Fibroblast of upper back skin (primary cell): ENCODE data around the gene MED13L.

Experiments
- DNase-seq: peaks from one replicate; pipeline ENCODE4 v3.0.0-alpha.2; 2013

The MED13L gene

DNA sequence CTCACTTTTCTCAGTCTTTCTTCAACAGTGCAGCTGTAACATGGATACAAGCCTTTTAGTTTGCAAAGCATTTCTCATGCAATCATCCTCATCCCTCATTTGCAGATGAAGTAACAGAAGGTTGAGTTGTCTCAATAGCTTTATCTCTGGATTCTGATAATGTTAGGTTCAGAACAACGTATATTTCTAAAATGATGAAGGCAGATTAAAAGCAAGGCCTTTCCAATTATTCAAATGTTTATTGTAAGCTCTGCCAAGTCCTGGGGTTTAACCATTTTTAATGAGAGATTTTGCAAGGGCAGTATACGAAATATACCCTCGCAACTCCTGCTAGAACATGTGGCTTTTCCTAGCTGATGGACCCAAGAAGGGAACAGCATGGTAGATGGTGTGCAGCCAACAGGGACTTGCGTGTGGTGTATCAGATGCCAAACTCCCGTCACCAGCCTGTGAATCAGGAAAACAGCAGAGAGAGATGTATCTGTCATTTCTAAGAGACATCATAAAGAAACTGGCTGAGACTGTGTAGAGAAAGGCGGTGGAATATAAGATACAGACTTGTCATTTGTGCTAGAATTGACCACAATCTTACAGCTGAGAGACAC lies 319.7 kb downstream of the MED13L start:
- no peak for DNase-seq

DNA sequence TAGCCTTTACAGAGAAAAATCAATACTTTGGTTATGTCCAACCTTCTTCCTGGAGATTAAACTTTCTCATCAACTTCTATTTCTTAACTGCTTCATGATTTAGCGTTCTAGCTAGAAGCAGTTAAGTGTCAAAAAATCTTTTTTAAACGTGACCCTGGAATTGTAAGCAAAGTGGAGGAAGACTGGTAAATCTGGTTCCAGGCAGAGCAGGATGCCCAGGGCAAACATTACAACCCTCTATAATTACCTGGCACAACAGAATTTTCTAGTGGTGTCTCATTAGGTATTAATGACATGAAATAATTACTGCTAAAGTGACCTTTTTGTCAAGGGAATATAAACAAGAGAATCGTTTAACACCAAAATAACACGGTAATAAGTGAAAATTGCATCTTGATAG lies 320.8 kb downstream of the MED13L start:
- no peak for DNase-seq

DNA sequence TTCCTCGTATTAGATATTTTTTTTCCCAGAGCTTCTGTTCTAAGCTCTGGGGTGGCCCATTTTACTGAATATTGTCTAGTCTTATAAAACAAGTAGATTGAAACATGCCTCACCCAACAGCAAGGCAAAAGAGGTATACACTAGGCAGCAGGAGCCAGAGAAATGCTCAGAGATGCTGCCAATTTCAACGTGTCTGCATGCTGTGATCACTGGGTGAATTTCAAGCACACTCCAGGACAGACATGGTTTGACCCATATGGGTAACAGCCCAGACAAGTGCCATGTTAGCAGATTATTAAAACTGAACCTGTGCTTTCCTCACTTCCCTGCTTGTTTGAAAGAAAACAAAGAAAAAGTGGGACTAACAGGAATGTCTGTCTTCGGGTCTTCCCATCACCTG lies 321.3 kb downstream of the MED13L start:
- DNase-seq, result no peak

DNA sequence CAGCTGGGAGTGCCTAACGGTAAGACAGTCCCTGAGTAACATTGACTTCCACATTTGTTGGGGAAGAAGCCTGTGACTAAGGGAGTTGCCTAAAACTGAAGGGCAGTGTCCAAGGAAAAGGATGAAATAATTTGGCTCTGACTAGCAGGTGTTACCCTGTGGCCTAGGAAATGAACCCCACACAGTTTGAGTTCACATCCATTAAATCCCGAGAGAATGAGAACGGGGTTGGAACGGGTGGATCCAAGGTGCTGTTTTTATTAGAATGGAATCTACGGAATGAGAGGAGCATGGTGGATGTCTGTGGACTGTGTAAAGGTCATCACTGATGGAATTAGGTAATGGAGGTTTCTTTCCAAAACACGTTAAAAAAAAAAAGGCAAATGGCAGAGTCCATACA lies 324.0 kb downstream of the MED13L start:
- no peak for DNase-seq

DNA sequence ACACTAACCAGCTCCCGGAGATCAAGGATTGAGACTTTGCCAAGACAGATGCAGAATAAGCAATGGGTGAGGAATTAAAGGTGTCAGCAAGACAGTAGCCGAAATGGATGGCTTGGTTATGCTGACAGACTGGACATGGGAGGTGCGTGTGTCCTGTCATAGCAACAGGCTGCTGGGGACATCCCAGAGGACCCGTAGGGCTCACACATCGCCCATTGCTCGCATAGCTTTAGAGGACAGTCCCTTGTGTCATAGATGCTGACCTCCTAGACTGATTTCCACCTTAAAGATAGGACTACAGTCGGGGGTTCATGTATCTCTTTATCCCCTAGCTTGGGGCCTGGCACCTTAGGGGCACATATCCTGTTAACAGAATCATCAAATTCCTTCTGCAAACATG lies 324.5 kb downstream of the MED13L start:
- no peak for DNase-seq

DNA sequence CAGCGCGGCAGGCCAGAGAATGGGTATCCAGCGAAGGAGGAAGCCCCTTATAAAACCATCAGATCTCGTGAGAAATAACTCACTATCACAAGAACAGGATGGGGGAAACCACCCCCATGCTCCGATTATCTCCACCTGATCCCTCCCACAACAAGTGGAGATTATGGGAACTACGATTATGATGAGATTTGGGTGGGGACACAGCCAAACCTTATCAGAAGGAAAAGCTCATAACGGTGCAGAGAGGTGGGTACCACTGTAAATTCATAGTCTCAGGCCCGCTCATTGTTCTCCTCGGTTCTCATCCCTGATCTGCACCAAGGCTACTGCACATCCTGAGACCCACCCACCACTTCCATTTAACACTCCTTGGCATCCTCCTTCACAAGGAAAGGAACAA lies 326.5 kb downstream of the MED13L start:
- no peak for DNase-seq

DNA sequence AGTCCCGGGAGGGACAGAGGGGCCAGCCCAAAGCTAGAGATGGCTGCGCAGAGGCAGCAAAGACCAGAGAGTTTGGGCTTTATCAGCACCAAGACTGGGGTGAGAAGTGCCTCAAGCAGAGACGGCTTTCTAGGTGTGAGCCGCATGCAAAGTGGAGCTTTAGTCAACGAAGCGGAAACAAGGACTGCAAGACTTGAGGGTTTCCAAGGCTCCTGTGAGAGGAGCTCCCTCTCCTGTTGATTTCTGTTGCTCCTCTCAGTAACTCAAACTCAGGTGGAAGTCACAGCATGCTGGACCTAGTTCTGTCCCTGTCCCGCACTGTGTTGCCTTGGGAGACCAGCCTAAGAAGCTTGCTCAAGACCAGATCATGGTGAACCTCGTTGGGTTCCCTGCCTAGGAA lies 327.8 kb downstream of the MED13L start:
- DNase-seq, result no peak

DNA sequence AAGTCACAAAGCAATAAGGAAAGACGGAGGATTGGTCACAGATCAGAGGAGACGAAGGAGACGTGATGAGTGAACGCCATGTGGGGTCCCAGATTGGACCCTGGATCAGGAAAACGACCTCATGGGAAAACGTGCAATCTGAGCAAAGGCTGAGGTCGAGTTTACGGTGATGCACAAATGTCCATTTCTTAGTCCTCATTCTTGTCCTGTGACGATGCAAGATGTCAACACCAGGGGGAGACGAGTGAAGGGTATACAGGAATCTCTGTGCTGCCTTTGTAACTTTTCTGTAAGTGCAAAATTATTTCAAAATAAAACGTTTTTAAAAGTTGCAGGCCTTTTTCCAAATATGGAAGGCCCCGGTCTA lies 329.8 kb downstream of the MED13L start:
- no peak for DNase-seq

DNA sequence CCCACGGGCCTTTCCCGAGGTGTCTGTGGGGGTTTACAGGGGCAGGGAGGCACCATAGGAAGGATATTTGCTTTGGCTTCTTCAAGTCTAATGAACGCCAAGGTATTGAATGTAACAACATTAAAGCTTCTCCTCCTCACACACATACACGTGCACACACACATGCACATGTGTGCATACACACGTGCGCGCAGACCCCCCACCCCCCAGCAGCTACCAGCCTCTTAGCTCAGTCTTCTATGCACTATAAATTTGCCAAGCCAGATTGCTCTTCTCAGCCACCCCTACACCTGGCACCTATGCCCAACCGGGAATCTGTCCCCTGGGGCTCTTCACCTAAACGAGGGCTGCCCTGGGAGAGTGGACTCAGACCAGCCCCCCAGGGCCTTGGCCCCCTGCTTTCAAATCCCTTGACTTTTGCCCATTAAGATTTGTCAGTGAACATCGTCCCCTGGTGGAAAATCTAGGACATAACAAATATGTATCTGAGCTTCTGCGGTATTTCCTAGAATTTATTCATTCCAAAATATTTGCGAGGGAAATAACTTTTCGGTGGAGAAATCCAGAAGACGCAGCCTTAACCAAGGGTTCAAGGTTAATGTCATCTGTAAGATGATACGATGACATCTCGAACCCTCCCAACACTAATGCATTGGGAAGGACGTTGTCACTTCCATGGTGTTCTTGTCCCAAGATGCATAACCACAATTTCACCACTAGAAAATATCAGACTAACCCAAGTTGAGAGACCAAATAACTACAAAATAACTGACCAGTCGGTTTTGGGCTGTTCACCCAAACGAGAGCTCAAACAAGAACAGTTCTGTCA lies 330.4 kb downstream of the MED13L start:
- DNase-seq, result no peak

DNA sequence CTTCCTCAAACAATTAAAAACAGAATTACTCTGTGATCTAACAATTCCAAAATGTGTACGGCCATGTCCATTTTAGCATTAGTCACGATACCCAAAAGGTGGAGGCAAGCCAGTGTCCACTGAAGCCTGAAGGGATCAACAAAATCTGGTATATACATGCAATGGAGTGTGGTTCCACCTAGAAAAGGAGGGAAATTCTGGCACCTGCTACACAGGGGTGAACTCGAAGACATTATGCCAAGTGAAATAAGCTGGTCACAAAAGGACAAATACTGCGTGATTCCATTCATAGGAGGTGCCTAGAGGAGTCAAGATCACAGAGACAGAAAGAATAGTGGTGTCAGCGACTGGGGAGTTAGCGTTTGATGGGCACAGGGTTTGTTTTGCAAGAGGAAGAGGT lies 331.4 kb downstream of the MED13L start:
- DNase-seq, result no peak

DNA sequence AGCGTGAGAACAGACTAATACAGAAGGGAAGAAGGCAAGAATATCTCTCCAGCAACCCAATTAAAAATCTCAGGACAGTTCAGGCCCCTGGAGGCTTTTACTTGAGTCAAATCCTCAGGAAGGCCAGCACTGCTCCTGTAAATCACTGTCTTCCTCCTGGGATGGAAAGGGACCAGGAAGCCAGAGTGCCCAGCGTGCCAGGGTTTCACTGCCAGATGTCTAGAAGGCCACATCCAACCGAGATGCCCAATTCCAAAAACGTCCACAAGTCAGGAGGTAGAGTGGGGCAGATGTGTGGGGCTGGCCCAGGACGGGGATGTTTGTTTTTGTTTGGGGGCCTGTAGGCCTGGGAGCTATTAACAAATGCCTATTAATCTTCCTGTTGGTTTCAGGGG lies 332.0 kb downstream of the MED13L start:
- no peak for DNase-seq

DNA sequence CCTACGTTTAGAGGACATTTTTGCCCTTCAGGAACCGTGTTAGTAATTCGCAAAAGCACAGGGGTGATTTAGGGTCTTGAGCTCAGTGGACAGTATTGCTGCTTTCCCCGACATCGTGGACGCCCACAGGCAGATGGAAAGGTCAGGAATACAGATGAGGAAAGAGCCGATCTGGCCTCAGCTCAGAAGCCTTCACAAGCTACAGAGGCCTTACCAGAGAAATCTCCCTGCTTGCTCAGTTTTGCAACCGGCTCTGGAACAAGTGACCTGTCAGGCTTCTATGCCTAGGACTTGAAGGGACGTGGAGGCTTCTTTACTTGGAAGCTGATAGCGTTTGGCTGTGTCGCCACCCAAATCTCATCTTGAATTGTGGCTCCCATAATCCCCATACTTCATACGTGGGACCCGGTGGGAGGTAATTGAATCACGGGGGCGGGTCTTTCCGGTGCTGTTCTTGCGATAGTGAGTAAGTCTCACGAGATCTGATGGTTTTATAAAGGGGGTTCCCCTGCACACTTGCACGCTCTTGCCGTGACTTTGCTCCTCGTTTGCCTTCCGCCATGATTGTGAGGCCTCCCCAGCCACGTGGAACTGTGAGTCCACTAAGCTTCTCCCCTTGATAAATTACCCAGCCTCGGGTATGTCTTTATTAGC lies 332.5 kb downstream of the MED13L start:
- DNase-seq, result no peak

DNA sequence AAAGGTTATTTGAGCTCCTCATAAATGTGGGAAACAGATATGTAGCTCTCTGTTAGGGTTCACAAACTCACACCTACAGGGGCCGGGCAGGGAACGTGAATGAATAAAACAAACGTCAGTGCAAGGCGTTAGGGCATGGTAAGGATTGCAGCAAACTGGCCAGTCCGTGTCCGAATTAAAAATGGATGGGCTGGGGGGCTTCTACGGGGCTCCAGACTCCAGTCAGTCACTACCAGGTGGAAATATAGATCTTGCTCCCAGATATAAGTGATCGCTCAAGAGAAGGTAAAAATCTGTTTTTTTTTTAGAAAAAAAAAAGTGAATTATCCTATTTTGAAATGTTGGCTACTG lies 333.1 kb downstream of the MED13L start:
- no peak for DNase-seq

DNA sequence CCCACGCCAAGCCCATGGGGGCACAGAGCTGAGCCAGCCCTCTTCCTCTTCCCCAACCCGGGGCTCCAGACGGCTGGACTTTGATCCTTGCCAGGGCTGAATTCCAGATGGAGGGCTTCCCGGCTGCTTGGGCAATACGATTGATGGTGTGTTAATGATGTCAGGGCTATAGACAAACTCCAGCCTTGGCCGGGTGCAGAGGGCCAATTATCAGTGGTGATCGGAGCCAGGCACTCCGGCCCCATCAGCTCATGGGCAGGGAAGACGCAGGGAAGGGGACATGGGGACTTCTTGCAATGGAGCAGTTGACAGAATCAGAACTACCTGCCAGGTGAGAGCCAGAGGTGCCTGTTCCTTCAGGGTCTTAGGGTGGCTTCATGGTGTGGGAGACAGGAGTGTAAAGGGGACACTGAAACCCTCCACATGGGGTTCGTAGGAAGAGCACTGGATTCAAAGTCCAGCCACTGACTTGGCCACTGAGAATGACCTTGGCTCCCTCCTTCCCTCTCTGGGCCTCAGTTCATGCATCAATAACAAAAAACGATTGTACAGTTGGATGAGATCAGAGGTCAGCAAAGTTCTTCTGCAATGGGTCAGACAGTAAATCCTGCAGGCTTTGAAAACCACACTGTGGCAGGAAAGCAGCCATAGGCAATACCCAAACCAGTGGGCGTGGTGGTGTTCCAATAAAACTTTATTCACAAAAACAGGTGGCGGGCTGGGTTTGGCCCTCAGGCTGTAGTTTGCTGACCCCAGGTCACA lies 333.7 kb downstream of the MED13L start:
- no peak for DNase-seq

DNA sequence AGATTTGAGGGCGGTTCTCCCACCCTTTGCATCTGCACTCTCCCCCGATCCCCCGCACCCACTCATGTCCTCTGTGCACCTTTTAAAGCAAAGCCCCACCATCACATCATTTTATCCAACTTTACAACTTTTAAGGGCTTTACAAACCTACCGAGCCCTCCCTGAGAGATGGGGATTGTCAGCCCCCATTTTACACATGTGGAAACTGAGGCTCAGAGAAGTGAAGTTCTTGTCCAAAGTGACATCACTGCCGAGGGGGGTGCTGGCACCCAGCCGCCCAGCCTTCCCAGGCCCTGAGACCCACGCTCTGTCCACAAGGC lies 334.2 kb downstream of the MED13L start:
- DNase-seq, result no peak

DNA sequence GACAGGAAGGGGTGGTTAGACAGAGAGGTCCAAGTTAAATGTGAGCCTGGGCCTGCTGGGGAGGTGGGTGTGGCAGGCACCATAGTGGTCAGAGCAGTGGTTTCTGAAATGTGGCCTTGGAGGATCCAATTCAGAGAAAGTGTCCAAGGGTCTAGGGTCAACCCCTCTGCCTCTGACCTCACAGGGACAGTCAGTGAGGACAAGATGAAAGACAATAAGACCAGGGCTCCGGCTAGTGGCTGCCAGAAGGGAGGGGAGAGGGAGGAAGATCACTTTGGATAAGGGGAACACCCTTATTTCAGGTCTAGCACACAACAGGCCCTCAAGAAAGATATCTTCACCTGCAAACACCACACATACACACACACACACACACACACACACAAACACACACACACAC lies 335.1 kb downstream of the MED13L start:
- DNase-seq, result no peak

DNA sequence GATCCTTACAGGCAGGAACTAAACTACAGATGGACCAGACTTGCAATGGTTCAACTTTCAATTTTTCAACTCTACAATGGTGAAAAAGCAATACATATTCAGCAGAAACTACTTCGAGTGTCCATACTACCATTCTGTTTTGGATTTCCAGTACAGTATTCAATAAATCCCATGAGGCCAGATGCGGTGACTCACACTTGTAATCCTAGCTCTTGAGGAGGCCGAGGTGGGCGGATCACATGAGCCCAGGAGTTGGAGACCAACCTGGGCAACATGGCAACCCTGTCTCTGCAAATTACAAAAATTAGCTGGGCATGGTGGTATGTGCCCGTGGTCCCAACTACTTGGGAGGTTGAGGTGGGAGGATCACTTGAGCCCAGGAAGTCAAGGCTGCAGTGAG lies 336.1 kb downstream of the MED13L start:
- DNase-seq, result peak; percentile 39

DNA sequence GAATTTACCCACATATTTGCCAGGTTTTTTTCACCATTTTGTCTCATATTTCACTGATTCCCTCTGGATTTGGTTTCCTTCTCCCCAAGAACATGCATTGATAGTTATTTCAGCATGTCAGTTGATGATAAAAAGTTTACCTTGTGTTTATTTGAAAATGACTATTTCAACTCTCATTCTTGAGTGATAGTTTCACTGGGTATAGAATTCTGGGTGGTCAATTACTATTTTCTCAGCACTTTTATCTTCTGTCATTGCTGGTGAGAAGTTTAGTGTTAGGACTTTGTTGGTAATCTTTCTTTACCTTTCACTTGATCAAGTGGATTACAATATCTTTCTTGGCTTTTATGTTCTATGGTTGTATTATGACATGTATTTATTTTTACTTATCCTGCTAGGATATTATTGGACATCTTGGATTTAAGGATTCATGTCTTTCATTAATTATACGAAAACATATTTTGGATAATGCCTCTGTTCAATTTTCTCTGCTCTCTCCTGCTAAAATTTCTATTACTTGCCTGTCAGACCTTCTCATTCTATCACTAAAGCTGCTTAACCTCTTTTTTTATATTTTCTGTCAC lies 338.6 kb downstream of the MED13L start:
- DNase-seq, result no peak

DNA sequence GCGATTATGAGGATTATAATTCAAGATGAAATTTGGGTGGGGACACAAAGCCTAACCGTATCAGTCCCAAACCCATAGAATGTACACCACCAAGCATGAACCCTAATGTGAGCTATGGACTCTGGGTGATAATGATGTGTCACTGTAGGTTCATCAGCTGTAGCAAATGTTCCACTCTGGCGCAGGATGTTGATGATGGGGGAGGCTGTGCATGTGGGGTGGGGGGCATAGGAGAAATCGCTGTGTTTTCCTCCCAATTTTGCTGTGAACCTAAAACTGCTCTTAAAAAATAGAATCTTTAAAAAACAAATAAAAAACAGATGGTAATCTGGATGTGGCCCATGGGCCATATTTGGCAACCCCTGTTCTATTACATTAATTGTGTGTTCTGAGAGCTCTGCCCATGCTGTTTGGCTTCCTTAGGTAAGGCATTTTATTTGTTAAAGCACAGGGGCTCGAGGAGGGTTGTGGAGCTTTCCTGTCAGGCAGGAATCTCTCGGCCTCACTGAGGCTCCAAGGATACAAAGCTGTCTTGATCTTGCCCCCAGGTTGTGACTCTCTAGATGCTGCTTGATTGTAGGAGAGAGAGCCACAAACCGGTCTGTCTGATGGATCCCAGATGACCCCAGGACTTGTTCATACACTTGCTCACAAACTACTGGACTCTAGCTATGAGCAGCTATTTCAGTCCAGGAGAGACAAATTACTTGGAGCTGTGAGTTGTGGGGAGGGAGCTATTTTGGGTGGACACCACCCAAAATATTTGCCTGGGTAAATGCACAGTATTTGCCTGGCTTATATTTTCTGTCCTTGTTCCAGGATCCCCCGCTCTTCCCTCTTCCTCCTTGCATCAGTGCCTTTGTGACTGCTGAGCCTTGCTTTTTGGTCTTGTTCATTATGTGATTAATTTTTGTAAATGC lies 340.2 kb downstream of the MED13L start:
- DNase-seq, result no peak

DNA sequence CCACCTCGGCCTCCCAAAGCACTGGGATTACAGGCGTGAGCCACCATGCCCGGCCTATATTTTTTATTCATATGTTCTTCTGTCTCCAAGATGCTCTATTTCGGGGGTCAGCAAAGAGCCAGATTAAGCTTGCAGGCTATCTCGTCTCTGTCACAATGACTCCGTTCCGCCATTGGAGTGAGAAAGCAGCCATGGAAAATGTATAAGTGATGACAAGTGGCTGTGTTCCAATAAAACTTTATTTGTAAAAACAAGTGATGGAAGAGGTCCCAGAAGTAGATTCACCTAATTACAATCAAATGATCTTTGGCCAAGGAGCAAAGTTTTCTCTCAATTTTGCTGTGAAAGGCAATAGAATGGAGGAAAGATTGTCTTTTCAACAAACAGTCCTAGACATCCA lies 342.6 kb downstream of the MED13L start:
- DNase-seq, result no peak

DNA sequence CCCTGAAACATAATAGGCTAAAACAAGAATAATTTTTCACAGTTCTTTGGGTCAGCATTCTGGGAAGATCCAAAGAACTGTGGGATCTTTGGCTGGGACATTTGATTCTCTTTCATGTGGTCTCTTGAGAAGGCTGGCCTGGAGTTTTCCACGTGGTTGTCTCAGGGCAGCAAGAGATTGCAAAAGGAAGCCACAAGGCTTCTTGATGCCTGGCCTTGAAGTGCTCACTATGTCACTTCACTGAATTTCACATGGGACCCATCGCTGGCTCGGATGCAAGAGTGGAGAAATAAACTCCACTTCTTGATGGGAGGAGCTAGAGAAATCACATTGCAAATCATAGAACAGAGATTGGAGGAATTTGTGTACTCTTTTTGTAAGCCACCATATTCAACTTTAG lies 343.4 kb downstream of the MED13L start:
- no peak for DNase-seq

DNA sequence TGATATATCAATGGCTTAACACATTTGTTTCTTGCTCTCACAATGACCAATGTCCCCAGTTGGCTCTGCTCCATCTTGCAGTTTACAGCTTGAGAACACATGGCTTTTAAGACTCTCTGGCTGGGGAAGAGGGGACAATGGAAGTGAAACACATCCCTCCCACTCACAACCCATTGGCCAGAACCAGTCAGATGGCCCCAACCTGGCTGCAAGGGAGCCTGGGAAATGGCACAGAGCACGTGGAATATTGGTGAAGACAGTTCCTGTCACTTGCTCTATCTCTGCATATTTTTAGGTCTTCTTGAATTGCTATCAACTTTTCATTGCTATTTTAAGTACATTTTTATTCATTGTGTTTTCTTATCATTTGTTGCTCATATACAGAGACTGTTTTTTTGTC lies 345.4 kb downstream of the MED13L start:
- no peak for DNase-seq
